ENCODE data around the gene TAPT1.

TAPT1 gene

GRCh38 chr4:16122784-16123183, 103.5 kb downstream of the TAPT1 start:
- no peak overlapping the region for H3K4me3 Mint-ChIP-seq
- peaks cover 0 to 6% of the 10 kb centered on the region in 2 donors for H3K4me1 Mint-ChIP-seq (ENCODE audit: low read depth in 2 of 2)
- peaks cover 27 to 36% of the 10 kb centered on the region in 2 donors for H3K27me3 Mint-ChIP-seq
- ATAC-seq (replicated peaks) (no peak), DNase-seq (no peak)
- no peaks in the 10 kb centered on the region for H3K9me3 Mint-ChIP-seq
- H3K27ac Mint-ChIP-seq: no peak overlapping the region
- H3K36me3 Mint-ChIP-seq (ENCODE audit: insufficient read depth): no peaks in the 10 kb centered on the region

- ATAC-seq (replicated peaks): no peak
- no peak overlapping the region for H3K27ac Mint-ChIP-seq
- no peaks in the 10 kb centered on the region for H3K36me3 Mint-ChIP-seq (ENCODE audit: insufficient read depth)
These were observed 104.0 kb downstream of the TAPT1 start for GRCh38 chr4:16122308-16122711.

GRCh38 chr4:16120720-16121119, 105.6 kb downstream of the TAPT1 start:
- Mint-ChIP-seq H3K27ac (no peak overlapping the region), H3K4me3 (no peak overlapping the region), H3K36me3 (ENCODE audit: insufficient read depth) (no peaks in the 10 kb centered on the region), H3K4me1 (ENCODE audit: low read depth in 2 of 2) (peaks cover 0 to 5% of the 10 kb centered on the region in 2 donors), H3K27me3 (peaks cover 29 to 41% of the 10 kb centered on the region in 2 donors), H3K9me3 (no peaks in the 10 kb centered on the region)
- ATAC-seq (replicated peaks) (no peak), DNase-seq (no peak)

More at GRCh38 chr4:16122308-16122711, 104.0 kb downstream of the TAPT1 start:
- Mint-ChIP-seq H3K4me3 (no peak overlapping the region), H3K27me3 (peaks cover 27 to 36% of the 10 kb centered on the region in 2 donors), H3K4me1 (ENCODE audit: low read depth in 2 of 2) (peaks cover 0 to 6% of the 10 kb centered on the region in 2 donors), H3K9me3 (no peaks in the 10 kb centered on the region)
- no peak for DNase-seq

GRCh38 chr4:16119981-16120380, 106.3 kb downstream of the TAPT1 start:
- no peak for DNase-seq
- Mint-ChIP-seq H3K4me1 (ENCODE audit: low read depth in 2 of 2) (peaks cover 0 to 4% of the 10 kb centered on the region in 2 donors), H3K36me3 (ENCODE audit: insufficient read depth) (no peaks in the 10 kb centered on the region), H3K27me3 (peaks cover 32 to 41% of the 10 kb centered on the region in 2 donors), H3K27ac (no peak overlapping the region), H3K4me3 (no peak overlapping the region), H3K9me3 (no peaks in the 10 kb centered on the region)
- no peak for ATAC-seq (replicated peaks)

GRCh38 chr4:16118090-16118489, 108.2 kb downstream of the TAPT1 start:
- H3K27ac Mint-ChIP-seq: no peak overlapping the region
- ATAC-seq (replicated peaks): no peak
- no peaks in the 10 kb centered on the region for H3K9me3 Mint-ChIP-seq
- H3K4me1 Mint-ChIP-seq (ENCODE audit: low read depth in 2 of 2): peaks cover 0 to 4% of the 10 kb centered on the region in 2 donors
- H3K27me3 Mint-ChIP-seq: peaks cover 32 to 53% of the 10 kb centered on the region in 2 donors
- no peak for DNase-seq
- no peak overlapping the region for H3K4me3 Mint-ChIP-seq
- H3K36me3 Mint-ChIP-seq (ENCODE audit: insufficient read depth): no peaks in the 10 kb centered on the region

GRCh38 chr4:16117164-16117563, 109.1 kb downstream of the TAPT1 start:
- Mint-ChIP-seq H3K9me3 (no peaks in the 10 kb centered on the region), H3K36me3 (ENCODE audit: insufficient read depth) (no peaks in the 10 kb centered on the region), H3K4me1 (ENCODE audit: low read depth in 2 of 2) (peaks cover 0 to 4% of the 10 kb centered on the region in 2 donors), H3K4me3 (no peak overlapping the region), H3K27ac (no peak overlapping the region), H3K27me3 (peaks cover 30 to 54% of the 10 kb centered on the region in 2 donors)
- ATAC-seq (replicated peaks) (no peak), DNase-seq (no peak)

- Mint-ChIP-seq H3K4me1 (ENCODE audit: low read depth in 2 of 2) (peaks cover 0 to 4% of the 10 kb centered on the region in 2 donors), H3K4me3 (no peak overlapping the region), H3K36me3 (ENCODE audit: insufficient read depth) (no peaks in the 10 kb centered on the region), H3K27ac (no peak overlapping the region), H3K27me3 (peaks cover 25 to 60% of the 10 kb centered on the region in 2 donors), H3K9me3 (no peaks in the 10 kb centered on the region)
- no peak for ATAC-seq (replicated peaks)
- no peak for DNase-seq
These were observed 109.7 kb downstream of the TAPT1 start for GRCh38 chr4:16116493-16116990.

GRCh38 chr4:16116019-16116418, 110.3 kb downstream of the TAPT1 start:
- H3K4me1 Mint-ChIP-seq (ENCODE audit: low read depth in 2 of 2): peaks cover 0 to 4% of the 10 kb centered on the region in 2 donors
- H3K27me3 Mint-ChIP-seq: peaks cover 25 to 60% of the 10 kb centered on the region in 2 donors
- H3K27ac Mint-ChIP-seq: no peak overlapping the region
- H3K36me3 Mint-ChIP-seq (ENCODE audit: insufficient read depth): no peaks in the 10 kb centered on the region
- no peak for ATAC-seq (replicated peaks)
- H3K9me3 Mint-ChIP-seq: no peaks in the 10 kb centered on the region
- DNase-seq: no peak
- no peak overlapping the region for H3K4me3 Mint-ChIP-seq

GRCh38 chr4:16114546-16114945, 111.7 kb downstream of the TAPT1 start:
- DNase-seq: no peak
- Mint-ChIP-seq H3K27ac (no peak overlapping the region), H3K4me3 (no peak overlapping the region), H3K36me3 (ENCODE audit: insufficient read depth) (no peaks in the 10 kb centered on the region), H3K4me1 (ENCODE audit: low read depth in 2 of 2) (no peaks in the 10 kb centered on the region), H3K27me3 (peaks cover 25 to 55% of the 10 kb centered on the region in 2 donors), H3K9me3 (no peaks in the 10 kb centered on the region)
- ATAC-seq (replicated peaks): no peak

- H3K4me1 Mint-ChIP-seq (ENCODE audit: low read depth in 2 of 2): no peaks in the 10 kb centered on the region
- no peak for ATAC-seq (replicated peaks)
These were observed 112.5 kb downstream of the TAPT1 start for GRCh38 chr4:16113741-16114140.

GRCh38 chr4:16111533-16111932, 114.7 kb downstream of the TAPT1 start:
- Mint-ChIP-seq H3K9me3 (no peaks in the 10 kb centered on the region), H3K4me1 (ENCODE audit: low read depth in 2 of 2) (no peaks in the 10 kb centered on the region), H3K36me3 (ENCODE audit: insufficient read depth) (no peaks in the 10 kb centered on the region), H3K27ac (no peak overlapping the region), H3K4me3 (no peak overlapping the region), H3K27me3 (peaks cover 30 to 54% of the 10 kb centered on the region in 2 donors)
- no peak for ATAC-seq (replicated peaks)
- no peak for DNase-seq

More at GRCh38 chr4:16113741-16114140, 112.5 kb downstream of the TAPT1 start:
- H3K4me3 Mint-ChIP-seq: no peak overlapping the region
- H3K27me3 Mint-ChIP-seq: peaks cover 28 to 62% of the 10 kb centered on the region in 2 donors
- no peaks in the 10 kb centered on the region for H3K9me3 Mint-ChIP-seq
- no peak overlapping the region for H3K27ac Mint-ChIP-seq
- H3K36me3 Mint-ChIP-seq (ENCODE audit: insufficient read depth): no peaks in the 10 kb centered on the region
- no peak for DNase-seq

GRCh38 chr4:16110661-16111290, 115.5 kb downstream of the TAPT1 start:
- Mint-ChIP-seq H3K27me3 (peaks cover 23 to 47% of the 10 kb centered on the region in 2 donors), H3K9me3 (no peaks in the 10 kb centered on the region), H3K4me1 (ENCODE audit: low read depth in 2 of 2) (no peaks in the 10 kb centered on the region), H3K36me3 (ENCODE audit: insufficient read depth) (no peaks in the 10 kb centered on the region), H3K4me3 (no peak overlapping the region), H3K27ac (no peak overlapping the region)
- DNase-seq: no peak
- no peak for ATAC-seq (replicated peaks)

Measured in effector memory CD8-positive, alpha-beta T cell (primary cell).